Upper lobe of left lung (tissue), 4 donors: ENCODE data around the gene SLC66A2.

Experiments used
- EP300 ChIP-seq, 4 donors: sonication (generic); formaldehyde crosslinking; IDR thresholded peaks; one replicate each; pipeline ENCODE4 v1.5.1; 2017; ENCODE audit warnings: antibody characterized with exemption in 4 of 4, control low read depth in 2 of 4
- POLR2A ChIP-seq, 4 donors: fragments of 450-650 bp; IDR thresholded peaks; one replicate each; pipeline ENCODE4 v1.5.1; 2016 to 2017; ENCODE audit warnings: antibody characterized with exemption in 4 of 4, mild to moderate bottlenecking in 2 of 4
- POLR2AphosphoS5 ChIP-seq, 2 donors: sonication (generic); formaldehyde crosslinking; IDR thresholded peaks; one replicate each; pipeline ENCODE4 v1.5.1; 2017; ENCODE audit warnings: antibody characterized with exemption in 2 of 2
- TF ChIP-seq, protein P1 (sequence below), 6 experiments: fragments of 450-650 bp in 4 of 6; fragments of 200-600 bp in 2 of 6; sonication (generic) in 2 of 6; IDR thresholded peaks; one replicate each; pipeline ENCODE4 v1.5.1; 2016 to 2019; ENCODE audit warnings: antibody characterized with exemption in 6 of 6

DNA sequence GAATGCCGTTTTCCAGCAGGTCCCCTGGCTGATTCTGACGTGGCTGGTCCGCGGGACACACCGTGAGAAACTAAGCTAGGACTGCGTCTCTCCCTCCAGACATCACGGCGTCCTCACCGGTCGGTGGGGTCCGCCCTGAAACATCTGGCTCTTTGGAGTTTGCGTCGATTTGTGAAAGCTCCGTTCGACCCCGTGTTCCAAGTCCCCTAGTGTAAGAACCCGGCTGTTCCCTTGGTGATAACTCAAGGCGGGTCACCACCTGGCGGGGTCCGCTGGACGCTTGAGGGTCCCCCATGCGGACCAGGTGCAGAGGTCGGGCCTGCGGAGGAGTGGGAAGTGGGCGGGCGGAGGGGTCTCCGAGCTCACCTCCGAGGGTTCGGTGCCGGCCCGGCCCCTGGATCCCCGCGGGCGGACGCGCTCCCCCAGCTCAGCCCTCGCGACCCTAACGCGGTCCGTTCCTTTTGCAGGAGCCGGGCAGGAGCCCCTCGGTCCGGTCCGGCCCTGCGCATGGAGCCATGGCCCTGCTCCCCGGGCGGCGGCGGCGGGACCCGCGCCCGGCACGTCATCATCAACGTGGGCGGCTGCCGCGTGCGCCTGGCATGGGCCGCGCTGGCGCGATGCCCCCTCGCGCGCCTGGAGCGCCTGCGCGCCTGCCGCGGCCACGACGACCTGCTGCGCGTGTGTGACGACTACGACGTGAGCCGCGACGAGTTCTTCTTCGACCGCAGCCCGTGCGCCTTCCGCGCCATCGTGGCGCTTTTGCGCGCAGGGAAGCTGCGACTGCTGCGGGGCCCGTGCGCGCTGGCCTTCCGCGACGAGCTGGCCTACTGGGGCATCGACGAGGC is 88.1 kb downstream of the SLC66A2 start:
- TF ChIP-seq POLR2A (IDR thresholded peaks at IDR 0.05) (no peak), POLR2AphosphoS5 (IDR thresholded peaks at IDR 0.05) (no peak), EP300 (IDR thresholded peaks at IDR 0.05) (no peak)
- TF ChIP-seq, protein P1, sequence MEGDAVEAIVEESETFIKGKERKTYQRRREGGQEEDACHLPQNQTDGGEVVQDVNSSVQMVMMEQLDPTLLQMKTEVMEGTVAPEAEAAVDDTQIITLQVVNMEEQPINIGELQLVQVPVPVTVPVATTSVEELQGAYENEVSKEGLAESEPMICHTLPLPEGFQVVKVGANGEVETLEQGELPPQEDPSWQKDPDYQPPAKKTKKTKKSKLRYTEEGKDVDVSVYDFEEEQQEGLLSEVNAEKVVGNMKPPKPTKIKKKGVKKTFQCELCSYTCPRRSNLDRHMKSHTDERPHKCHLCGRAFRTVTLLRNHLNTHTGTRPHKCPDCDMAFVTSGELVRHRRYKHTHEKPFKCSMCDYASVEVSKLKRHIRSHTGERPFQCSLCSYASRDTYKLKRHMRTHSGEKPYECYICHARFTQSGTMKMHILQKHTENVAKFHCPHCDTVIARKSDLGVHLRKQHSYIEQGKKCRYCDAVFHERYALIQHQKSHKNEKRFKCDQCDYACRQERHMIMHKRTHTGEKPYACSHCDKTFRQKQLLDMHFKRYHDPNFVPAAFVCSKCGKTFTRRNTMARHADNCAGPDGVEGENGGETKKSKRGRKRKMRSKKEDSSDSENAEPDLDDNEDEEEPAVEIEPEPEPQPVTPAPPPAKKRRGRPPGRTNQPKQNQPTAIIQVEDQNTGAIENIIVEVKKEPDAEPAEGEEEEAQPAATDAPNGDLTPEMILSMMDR (IDR thresholded peaks at IDR 0.05) = no peak
